ENCODE results near the gene CUX1.

GRCh38 chr7:101911800-101912715 lies 94.6 kb downstream of the CUX1 start:
- TF ChIP-seq CTCF (IDR thresholded peaks at IDR 0.05; ENCODE audit: borderline replicate concordance, extremely low read depth, low read length, poor library complexity, severe bottlenecking) (no peak), EZH2 (IDR thresholded peaks at IDR 0.05; ENCODE audit: borderline replicate concordance, low read depth, low read length, severe bottlenecking) (no peak)
